DND-41 (cell line): ENCODE measurements around the gene ABHD4.

ENCODE experiments used
- EZH2 ChIP-seq: IDR thresholded peaks from 3 replicates; pipeline ENCODE4 v1.6.1; 2012; ENCODE audit warnings: borderline replicate concordance, low read depth, mild to moderate bottlenecking, moderate library complexity, low read length, inconsistent platforms; ENCODE audit not compliant: severe bottlenecking
- TF ChIP-seq, protein P1 (sequence below): IDR thresholded peaks from 2 replicates; pipeline ENCODE4 v1.5.1; 2012; ENCODE audit warnings: borderline replicate concordance, low read length, moderate library complexity, mild to moderate bottlenecking; ENCODE audit not compliant: poor library complexity, severe bottlenecking; ENCODE audit errors: extremely low read depth

DNA sequence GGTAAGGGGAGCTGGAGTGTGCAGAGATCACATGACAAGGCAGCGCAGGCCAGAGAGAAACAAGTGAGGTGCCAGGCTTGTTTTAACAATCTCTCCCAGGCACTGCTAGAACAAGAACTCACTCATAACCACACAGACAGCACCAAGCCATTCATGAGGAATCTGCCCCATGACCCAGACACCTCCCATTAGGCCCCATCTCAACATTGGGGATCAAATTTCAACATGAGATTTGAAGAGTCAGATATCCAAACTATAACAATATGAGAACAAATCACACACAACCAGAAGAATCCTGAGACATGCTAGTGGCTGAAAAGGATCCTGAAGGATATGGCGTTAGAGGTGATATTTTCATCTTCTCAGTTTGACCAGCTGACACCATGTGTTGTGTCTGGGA, 24.2 kb downstream of the ABHD4 start:
- TF ChIP-seq, protein P1, sequence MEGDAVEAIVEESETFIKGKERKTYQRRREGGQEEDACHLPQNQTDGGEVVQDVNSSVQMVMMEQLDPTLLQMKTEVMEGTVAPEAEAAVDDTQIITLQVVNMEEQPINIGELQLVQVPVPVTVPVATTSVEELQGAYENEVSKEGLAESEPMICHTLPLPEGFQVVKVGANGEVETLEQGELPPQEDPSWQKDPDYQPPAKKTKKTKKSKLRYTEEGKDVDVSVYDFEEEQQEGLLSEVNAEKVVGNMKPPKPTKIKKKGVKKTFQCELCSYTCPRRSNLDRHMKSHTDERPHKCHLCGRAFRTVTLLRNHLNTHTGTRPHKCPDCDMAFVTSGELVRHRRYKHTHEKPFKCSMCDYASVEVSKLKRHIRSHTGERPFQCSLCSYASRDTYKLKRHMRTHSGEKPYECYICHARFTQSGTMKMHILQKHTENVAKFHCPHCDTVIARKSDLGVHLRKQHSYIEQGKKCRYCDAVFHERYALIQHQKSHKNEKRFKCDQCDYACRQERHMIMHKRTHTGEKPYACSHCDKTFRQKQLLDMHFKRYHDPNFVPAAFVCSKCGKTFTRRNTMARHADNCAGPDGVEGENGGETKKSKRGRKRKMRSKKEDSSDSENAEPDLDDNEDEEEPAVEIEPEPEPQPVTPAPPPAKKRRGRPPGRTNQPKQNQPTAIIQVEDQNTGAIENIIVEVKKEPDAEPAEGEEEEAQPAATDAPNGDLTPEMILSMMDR, result no peak
- TF ChIP-seq EZH2, result no peak
